Measurements from ENCODE around the gene CLIP1.

Gene CLIP1

GRCh38 chr12:122295877-122296276 lies 126.6 kb downstream of the CLIP1 start:
- H3K4me1 ChIP-seq (ENCODE audit: low read length): no peaks in the 10 kb centered on the region
- no peak overlapping the region for H2AFZ ChIP-seq (ENCODE audit: low read length)
- H3K27ac ChIP-seq (ENCODE audit: low read length): no peak overlapping the region
- no peak overlapping the region for H3K4me3 ChIP-seq (ENCODE audit: low read length)
- no peaks in the 10 kb centered on the region for H3K79me2 ChIP-seq (ENCODE audit: low read length)
- no peaks in the 10 kb centered on the region for H3K9me2 ChIP-seq (replicated peaks; ENCODE audit: insufficient read depth, low read length)
- TF ChIP-seq CTCF (IDR thresholded peaks at IDR 0.05; ENCODE audit: low read length): no peak
- TF ChIP-seq EZH2phosphoT487 (IDR thresholded peaks at IDR 0.05; ENCODE audit: low read length): no peak
- no peak for TF ChIP-seq EZH2 (optimal IDR thresholded peaks at IDR 0.05; ENCODE audit: low read depth, low read length)
- no peaks in the 10 kb centered on the region for H4K20me1 ChIP-seq (ENCODE audit: insufficient read depth, low read length)
- H3K4me2 ChIP-seq (ENCODE audit: low read depth, low read length): no peak overlapping the region
- no peak overlapping the region for H3K9ac ChIP-seq (ENCODE audit: low read length)
- H3K27me3 ChIP-seq (replicated peaks; ENCODE audit: insufficient read depth, low read length): no peaks in the 10 kb centered on the region
- no peaks in the 10 kb centered on the region for H3K9me3 ChIP-seq (replicated peaks; ENCODE audit: insufficient read depth, low read length)
- no peaks in the 10 kb centered on the region for H3F3A ChIP-seq (ENCODE audit: insufficient read depth, low read length)
- no peaks in the 10 kb centered on the region for H3K36me3 ChIP-seq (replicated peaks; ENCODE audit: insufficient read depth, low read length)
- no peak for DNase-seq

- TF ChIP-seq EZH2 (optimal IDR thresholded peaks at IDR 0.05; ENCODE audit: low read depth, low read length) (no peak), EZH2phosphoT487 (IDR thresholded peaks at IDR 0.05; ENCODE audit: low read length) (no peak), CTCF (IDR thresholded peaks at IDR 0.05; ENCODE audit: low read length) (no peak)
- no peak overlapping the region for H3K9ac ChIP-seq (ENCODE audit: low read length)
- no peak overlapping the region for H2AFZ ChIP-seq (ENCODE audit: low read length)
- no peaks in the 10 kb centered on the region for H4K20me1 ChIP-seq (ENCODE audit: insufficient read depth, low read length)
- H3K27me3 ChIP-seq (replicated peaks; ENCODE audit: insufficient read depth, low read length): no peaks in the 10 kb centered on the region
- peak overlapping the region; percentile 21; the same call in 1 of the 2 replicates for H3K4me2 ChIP-seq (ENCODE audit: low read depth, low read length)
- peak overlapping the region; percentile 61; the same call in 1 of the 2 replicates for H3K27ac ChIP-seq (ENCODE audit: low read length)
- H3K36me3 ChIP-seq (replicated peaks; ENCODE audit: insufficient read depth, low read length): no peaks in the 10 kb centered on the region
- H3K4me1 ChIP-seq (ENCODE audit: low read length): 0 out of 2 replicates have a peak, but pooled peaks cover 3% of the 10 kb centered on the region
- no peak overlapping the region for H3K4me3 ChIP-seq (ENCODE audit: low read length)
- no peaks in the 10 kb centered on the region for H3F3A ChIP-seq (ENCODE audit: insufficient read depth, low read length)
- H3K9me2 ChIP-seq (replicated peaks; ENCODE audit: insufficient read depth, low read length): no peaks in the 10 kb centered on the region
- peak; percentile 66 for DNase-seq
- no peaks in the 10 kb centered on the region for H3K79me2 ChIP-seq (ENCODE audit: low read length)
- H3K9me3 ChIP-seq (replicated peaks; ENCODE audit: insufficient read depth, low read length): no peaks in the 10 kb centered on the region
Measured at GRCh38 chr12:122293081-122293480, 129.4 kb downstream of the CLIP1 start.

- H3K4me2 ChIP-seq (ENCODE audit: low read depth, low read length): no peak overlapping the region
- H3K27me3 ChIP-seq (replicated peaks; ENCODE audit: insufficient read depth, low read length): no peaks in the 10 kb centered on the region
- H3K79me2 ChIP-seq (ENCODE audit: low read length): no peaks in the 10 kb centered on the region
- H4K20me1 ChIP-seq (ENCODE audit: insufficient read depth, low read length): no peaks in the 10 kb centered on the region
- no peak overlapping the region for H3K9ac ChIP-seq (ENCODE audit: low read length)
- TF ChIP-seq EZH2phosphoT487 (IDR thresholded peaks at IDR 0.05; ENCODE audit: low read length): no peak
- TF ChIP-seq CTCF (IDR thresholded peaks at IDR 0.05; ENCODE audit: low read length): no peak
- TF ChIP-seq EZH2 (optimal IDR thresholded peaks at IDR 0.05; ENCODE audit: low read depth, low read length): no peak
- no peaks in the 10 kb centered on the region for H3F3A ChIP-seq (ENCODE audit: insufficient read depth, low read length)
- no peaks in the 10 kb centered on the region for H3K9me3 ChIP-seq (replicated peaks; ENCODE audit: insufficient read depth, low read length)
- H3K4me3 ChIP-seq (ENCODE audit: low read length): no peak overlapping the region
- peaks cover 9% of the 10 kb centered on the region; the same call in 1 of the 2 replicates for H3K4me1 ChIP-seq (ENCODE audit: low read length)
- no peaks in the 10 kb centered on the region for H3K9me2 ChIP-seq (replicated peaks; ENCODE audit: insufficient read depth, low read length)
- no peak overlapping the region for H2AFZ ChIP-seq (ENCODE audit: low read length)
- DNase-seq: no peak
- no peak overlapping the region for H3K27ac ChIP-seq (ENCODE audit: low read length)
- H3K36me3 ChIP-seq (replicated peaks; ENCODE audit: insufficient read depth, low read length): no peaks in the 10 kb centered on the region
Measured at GRCh38 chr12:122291431-122291830, 131.0 kb downstream of the CLIP1 start.
